ENCODE data around the gene LRWD1.

Gene LRWD1

DNA sequence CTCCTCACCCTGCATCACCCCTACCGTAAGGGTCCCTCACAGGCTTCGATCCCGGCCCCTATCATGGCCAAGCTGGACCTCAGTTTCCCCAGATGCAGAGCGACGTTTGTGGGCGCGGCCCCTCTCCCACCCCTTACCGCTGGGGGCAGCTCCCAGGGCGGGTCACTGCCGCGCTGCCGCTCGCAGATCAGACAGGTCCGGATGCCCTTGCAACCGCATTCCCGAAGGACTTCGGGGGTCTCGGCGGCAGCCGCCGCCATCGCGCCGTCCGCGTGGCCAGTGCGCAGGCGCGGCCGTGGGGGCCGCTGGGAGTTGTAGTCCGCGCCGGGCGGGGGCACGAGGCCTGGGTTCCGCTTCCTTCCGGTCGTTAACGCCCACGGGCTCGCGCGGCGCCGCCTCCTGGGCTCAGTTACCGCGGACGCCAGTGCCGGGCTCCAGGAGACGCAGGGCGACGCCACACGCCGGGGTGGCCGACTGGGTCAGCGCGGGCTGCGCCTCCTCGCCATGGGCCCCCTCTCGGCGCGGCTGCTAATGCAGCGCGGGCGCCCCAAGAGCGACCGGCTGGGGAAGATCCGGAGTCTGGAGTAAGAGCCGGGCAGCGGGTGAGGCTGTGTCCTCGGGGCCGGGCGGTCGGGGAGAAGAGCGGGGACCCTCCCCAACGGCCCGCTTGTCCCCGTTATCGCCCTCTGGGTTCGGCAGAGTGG, at the start of gene LRWD1, which contains the start of gene ALKBH4:
Gene LRWD1 (plus strand): TSS at position 408 of the 704 bp plus-strand sequence. CDS start 97 bp downstream, at position 505.
Gene ALKBH4 (minus strand): TSS at position 287 of the 704 bp plus-strand sequence. CDS start 27 bp downstream, at position 260.
- peak; percentile 98 for DNase-seq

DNA sequence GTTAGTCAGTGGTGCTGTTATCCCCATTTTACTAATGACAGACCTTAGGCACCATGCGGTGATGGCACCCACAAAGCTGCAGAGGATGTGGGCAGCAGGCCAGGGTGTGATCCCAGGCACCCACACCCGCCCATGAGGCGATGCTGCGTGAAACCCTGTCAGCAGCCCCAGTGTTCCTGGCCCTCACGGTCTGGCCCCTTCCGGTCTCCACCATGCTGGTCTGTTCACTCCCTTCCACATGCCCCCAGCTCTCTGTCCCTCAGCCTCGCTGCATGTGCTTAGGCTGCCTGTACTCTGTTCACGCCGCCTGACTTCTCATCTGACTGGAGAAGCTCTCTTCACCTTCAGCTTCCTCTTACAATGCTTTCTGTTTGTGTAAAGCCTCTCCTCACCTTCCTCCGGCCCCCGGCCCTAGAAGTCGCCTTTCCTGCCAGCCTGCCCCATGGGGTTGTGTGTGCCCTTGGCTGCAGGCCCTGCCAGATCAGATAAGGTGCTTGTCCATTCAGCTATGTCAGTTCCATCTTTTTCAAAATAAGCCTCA, 49.0 kb upstream of the LRWD1 start:
- DNase-seq = peak; percentile 80

DNA sequence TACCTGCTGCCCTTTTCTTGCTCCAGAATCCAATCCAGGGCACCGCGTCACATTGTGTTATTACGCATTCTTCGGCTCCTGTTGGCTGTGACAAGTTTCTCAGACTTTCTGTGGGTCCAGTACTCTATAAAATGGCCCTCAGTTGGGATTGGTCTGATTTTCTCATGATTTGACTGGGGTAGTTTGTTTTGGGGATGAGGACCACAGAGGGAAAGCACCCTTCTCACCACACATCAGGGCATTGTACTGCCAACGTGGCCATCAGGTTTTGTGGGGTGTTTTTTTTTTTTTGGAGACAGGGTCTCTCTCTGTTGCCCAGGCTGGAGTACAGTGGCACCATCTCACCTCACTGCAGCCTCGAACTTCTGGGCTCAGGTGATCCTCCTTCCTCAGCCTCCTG, 48.4 kb upstream of the LRWD1 start:
- no peak for DNase-seq

DNA sequence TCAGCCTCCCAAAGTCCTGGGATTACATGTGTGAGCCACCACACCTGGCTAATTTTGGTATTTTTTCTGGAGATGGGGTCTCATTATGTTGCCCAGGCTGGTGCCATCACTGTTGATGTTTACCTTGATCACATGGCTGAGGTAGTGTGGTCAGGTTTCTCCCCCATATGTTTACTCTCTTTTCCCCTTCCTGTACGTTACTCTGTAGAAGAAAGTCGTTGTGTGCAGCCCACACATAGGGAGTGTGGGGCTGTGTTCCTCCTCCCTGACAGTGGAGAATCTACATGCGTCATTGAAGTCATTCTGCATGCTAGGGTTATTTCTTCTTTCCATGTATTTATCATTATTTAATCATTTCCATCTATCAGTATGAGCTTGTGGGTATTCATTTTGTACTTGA, 47.7 kb upstream of the LRWD1 start:
- no peak for DNase-seq

DNA sequence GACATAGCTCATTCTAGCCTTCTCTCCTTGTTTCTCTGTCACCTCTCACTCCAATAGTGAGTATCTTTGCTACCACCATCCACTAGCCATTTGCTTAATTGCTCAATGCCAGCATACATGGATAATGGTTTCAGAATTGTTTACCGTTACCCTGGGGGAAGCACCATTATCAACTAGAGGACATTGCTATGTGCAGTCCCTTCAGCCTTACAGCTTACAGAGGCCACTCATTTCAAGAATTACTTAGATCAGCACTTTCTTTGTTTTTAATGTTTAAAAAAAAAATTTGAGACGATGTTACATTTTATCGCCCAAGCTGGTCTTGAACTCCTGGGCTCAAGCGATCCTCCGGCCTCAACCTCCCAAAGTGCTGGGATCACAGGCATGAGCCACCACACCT, 46.2 kb upstream of the LRWD1 start:
- no peak for DNase-seq

DNA sequence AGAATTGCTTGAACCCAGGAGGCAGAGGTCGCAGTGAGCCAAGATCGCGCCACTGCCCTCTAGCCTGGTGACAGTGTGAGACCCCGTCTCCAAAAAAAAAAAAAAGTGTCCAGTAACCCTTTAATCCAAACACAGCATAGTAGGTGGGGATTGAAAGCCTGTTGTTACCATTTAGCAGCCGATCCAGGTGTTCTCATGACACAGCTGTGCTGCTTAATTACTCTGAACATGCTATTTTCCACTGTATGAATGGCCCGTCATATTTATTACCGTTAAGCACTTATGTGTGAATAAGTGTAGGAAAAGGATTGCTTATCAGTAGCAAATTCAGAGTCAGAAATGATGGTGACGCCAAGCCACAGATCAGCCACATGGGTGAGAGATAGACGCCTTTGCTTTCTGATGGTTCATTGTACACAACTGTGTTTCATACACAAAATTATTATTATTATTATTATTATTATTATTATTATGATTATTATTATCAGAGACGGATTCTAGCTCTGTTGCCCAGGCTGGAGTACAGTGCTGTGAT, 43.0 kb upstream of the LRWD1 start:
- DNase-seq = no peak

DNA sequence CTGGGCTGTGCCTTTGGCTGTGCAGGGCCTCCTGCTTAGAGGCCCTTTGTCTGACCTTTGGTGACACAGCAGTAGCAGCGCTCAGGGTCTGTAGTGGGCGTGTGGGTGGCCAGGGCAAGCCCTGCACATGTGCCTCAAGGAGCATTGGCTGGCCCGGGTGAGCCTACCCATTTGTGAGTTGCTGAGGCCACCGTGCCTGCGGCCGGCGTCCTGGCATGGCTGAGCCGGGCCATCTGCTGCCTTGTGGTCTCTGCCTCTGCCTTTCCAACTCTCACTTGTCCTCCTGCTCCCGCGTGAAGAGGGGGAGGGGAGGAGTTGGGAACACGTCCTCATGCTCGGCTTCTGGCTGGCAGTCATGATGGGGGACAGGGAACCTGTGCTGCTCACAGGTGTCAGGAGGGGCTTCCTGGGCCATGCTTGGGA, 40.6 kb upstream of the LRWD1 start:
- DNase-seq = no peak

DNA sequence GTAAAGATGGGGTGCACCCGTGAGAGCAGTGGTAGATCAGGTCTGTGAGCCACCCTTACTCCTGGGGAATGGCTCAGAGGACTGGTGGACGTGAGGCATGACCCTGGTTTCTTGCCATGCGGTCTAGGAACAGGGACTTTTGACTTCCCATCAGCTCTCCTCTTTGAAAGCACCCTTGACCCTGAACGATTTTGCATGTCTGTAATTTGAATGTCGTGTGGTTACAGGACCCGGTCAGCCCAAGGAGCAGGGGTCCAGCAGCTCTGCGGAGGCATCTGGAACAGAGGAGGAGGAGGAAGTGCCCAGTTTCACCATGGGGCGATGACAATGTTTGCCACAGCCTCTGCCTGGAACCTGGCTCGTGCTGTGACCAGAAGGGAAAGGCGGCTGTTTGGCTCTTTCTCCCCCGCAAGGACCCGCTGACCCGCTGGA, 40.0 kb upstream of the LRWD1 start:
- no peak for DNase-seq

DNA sequence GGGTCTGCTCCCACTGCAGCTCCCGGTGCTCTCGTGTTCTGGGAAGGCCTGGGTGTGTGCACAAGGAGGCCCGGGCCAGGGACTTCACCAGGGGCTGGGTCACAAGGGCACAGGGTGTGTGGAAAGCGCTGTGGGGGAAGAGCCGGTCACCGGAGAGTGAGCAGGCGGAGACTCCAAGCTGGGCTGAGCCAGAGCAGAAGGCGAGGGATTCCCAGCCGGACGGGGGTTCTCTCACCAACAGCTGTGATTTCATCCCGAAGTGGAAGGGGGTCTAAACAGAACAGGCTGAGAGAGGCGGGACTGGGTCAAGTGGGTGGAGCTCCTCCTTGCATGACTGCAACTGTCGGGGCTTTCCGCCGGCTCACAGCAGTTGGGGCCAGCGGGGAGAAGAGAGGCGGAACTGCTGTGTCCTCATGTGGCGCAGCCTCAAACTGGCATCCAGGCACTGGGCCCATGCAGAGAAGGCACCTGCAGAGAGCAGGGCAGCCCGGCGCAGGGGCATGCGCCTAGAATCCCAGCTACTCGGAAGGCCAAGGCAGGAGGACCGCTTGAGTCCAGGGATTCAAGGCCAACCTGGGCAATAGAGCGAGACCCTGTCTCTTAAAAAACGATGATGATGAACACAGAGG, 39.0 kb upstream of the LRWD1 start:
- peak; percentile 87 for DNase-seq

DNA sequence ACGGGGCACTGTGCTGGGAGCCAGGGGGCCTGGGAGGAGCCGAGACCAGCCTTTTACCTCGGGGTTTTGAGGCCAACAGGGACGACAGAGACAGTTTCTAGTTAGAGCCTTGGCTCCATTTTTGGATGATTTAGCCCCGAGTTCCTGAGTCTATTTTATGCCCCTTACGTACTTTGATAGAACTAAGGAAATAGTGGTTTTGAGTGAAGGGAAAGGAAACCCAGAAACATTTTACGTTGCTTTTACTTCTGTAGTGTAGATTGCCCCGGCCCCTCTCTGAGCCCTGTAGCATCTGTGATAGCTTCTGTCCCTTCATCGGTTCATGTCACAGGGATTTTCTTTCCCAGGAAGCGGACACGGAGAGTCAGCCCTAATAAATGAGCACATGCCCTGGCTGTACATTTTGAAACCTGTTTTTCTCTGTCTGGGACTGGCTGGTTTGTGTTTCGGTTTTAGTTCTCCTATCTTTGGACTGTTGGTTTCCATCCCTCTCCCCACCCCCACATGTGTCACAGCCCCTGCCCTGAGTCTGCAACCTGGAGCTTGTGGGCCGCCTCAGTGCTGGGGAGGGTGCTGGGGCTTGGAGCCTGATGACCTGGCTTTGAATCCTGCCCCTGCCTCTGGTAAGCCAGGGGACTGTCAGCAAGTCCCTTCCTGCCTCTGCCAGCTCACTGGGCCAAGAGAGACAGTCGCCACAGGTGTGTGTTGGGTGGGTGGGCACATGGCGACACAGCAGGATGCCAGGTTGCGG, 38.3 kb upstream of the LRWD1 start:
- peak; percentile 87 for DNase-seq

DNA sequence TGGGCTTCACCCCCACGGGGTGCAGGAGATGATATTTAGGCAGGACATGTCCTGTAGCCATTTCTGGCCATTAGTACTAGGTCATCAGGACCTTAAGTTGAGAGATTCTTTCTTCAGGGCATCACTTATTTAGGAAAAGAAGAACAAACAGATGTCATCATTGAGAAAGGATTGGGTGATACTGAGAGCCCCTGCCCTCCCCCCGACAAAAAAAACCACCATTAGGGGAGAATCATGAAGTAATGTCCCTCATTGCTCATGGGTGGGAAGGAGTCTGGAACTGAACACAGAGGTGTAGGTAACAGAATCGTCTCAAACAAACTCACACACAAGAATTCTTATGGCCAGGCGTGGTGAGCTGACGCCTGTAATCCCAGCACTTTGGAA, 37.8 kb upstream of the LRWD1 start:
- DNase-seq = no peak

DNA sequence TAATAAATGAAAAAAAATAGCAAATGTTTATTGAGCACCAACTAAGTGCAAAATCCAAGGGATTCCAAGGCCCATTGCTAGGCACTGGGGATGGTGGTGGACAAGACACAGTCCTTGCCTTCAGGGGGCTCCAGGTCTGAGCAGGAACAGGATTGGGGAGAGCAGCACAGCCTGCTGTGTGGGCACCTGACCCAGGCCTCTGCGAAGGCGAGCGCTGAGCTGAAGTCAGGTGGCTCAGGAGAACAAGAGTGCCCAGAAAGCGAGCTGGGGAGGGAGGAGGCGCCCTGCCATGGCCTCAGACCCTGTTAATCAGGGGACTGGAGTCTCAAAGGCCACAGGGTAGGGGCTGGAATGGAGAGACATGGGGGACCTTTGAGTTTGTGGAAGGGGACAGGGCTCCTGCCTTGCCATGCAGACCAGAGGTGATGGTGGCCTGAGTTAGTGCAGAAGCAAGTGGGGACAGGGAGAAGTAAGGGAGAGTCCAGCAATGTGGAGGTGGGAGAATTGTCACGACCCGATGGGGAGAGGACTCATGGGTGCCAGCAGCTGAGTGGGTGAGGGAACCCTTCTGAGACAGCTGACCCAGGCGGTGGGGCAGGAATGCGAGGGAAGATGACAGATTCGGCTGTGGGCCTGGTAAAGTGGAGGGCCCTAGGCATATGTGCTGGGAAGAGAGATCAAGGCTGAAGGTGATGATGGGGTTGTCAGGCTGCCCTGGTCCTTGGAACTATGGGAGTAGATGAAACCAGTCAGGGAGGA, 35.5 kb upstream of the LRWD1 start:
- DNase-seq = no peak

DNA sequence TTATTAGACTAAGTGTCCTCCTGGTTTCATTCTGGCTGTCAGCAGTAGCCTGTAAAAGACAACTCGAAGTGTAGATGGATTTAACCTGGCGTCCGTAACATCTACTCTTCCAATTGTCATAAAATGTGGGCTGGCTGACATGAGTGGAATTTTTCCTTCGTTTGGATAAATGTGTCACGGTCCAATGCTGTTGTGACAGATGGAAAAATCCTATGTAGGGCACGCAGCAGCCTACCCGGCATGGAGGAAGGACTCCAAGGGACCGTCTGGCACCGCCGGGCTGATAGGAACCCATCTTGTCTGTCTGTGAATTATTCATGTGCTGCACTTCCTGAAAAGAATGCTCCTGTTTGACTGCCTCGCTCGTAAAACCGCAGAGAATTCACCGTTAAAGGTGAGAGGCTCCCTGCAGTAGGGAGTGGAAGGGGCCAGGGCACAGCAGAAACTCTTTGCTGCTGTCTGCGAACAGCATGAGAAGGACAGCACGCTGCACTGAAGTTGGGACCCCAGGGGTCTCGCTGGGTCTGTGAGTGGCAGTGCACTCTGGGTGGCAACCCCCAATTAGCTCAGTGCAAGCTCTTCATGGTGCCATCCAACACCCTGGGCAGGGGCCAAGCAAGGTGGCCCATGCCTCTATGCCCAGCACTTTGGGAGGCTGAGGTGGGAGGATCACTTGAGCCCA, 33.0 kb upstream of the LRWD1 start:
- DNase-seq = peak; percentile 60

DNA sequence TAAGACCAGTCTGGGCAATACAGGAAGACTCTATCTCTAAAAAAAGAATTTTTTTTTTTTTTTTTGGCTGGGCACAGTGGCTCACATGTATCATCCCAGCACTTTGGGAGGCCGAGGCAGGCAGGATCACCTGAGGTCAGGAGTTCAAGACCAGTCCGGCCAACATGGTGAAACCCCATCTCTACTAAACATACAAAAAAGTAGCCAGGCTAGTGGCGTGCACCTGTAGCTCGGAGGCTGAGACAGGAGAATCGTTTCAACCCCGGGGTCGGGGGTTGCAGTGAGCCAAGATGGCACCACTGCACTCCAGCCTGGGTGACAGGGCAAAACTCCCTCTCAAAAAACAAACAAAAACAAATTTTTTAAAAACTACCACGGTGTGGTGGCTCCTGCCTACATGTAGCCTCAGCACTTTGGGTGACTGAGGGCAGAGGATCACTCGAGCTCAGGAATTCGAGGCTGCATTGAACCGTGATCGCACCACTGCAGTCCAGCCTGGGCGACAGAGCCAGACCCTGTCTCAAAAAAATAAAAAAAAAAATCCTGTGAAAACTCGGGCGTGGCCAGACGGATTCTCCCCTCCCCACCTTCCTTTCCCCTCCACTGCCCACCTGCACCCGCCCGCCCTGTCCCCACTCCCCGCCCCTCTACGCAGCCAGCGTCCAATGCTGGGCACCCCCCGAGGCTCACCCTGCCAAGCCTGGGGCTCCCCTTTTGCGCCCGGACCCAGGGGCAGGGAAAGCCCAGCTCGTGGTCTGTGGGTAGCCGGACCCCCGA, 32.2 kb upstream of the LRWD1 start:
- no peak for DNase-seq

DNA sequence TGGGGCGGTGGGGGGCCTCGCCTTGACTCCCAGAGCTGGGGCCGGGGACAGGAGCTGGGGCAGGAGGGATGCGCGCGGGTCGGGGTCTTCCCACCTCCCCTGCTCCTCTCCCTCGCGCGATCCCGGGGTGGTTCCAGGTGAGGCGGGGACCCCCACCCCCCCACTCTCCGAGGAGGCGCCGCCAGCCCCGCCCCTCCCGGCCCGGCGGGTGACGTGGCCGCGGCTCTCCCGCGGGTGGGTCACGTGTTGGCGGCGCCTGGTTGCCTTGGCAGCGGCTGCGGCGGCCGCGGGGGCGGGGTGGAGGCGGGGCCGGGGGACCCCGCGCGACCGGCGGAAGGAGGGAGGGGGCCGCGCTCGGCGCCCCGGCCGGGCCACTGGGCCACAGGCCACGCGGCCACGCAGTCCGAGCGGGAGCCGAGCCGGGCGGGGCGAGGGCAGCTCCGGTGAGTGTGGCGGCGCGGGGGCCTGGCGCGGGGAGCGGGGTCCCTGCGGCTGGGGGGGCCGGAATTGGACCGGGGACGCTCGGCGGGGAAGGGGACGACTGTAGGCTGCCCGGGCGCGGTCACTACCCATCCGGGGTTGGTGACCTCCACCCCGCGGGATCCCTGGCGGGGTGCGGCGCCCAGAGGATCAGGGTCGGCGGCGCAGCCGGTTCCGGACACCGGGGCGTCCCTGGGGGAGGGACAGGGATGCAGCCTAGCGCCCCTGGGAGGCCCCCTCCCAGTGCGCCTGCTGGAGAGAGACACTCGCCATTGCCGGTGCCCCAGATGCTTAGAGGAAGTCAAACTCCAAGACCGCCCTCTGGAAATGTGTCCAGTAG, 31.4 kb upstream of the LRWD1 start, which contains the start of gene ORAI2:
Gene ORAI2 (plus strand): TSS at position 357 of the 820 bp plus-strand sequence. CDS start 5,382 bp downstream, outside the sequence.
- peak; percentile 91 for DNase-seq

DNA sequence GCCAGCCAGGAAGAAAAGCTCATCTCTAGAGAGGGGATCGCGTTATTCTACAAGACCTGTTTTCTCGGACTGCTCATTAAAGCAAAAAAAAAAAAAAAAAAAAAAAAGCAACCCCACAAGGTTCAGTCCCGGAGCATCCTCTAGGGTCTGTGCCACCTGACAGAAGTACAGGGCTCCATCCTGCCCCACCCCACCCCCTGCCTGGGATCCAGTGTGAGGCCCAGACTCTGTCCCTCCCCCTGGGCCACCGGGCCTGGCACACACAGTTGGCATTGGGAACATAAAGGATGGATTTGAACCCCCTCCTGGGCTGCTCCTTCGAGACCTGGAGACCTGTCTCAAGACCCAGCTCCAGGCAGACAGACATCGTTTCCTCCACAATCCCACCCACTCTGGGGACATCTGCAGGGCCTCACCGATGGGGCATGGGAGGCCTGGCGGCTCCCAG, 30.7 kb upstream of the LRWD1 start:
- peak; percentile 40 for DNase-seq

DNA sequence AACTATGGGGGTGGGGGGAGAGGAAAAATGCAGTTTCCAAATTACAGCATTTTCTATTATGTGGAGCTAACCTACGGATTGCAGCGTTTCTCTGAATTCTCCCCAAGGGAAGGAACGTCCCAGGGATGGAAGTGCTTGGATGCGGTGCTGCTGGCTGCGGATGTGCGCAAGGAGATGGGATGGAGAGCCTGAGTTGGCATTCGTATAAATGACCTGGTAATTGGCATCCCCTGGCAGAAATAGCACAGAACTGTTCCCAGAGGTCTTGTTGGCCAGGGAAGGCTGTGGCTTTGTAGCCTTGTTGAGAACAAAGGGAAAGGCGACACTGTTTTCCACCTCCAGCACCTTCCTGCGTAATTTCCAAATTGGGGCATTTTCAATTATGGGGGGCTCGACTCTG, 28.7 kb upstream of the LRWD1 start:
- DNase-seq = no peak

DNA sequence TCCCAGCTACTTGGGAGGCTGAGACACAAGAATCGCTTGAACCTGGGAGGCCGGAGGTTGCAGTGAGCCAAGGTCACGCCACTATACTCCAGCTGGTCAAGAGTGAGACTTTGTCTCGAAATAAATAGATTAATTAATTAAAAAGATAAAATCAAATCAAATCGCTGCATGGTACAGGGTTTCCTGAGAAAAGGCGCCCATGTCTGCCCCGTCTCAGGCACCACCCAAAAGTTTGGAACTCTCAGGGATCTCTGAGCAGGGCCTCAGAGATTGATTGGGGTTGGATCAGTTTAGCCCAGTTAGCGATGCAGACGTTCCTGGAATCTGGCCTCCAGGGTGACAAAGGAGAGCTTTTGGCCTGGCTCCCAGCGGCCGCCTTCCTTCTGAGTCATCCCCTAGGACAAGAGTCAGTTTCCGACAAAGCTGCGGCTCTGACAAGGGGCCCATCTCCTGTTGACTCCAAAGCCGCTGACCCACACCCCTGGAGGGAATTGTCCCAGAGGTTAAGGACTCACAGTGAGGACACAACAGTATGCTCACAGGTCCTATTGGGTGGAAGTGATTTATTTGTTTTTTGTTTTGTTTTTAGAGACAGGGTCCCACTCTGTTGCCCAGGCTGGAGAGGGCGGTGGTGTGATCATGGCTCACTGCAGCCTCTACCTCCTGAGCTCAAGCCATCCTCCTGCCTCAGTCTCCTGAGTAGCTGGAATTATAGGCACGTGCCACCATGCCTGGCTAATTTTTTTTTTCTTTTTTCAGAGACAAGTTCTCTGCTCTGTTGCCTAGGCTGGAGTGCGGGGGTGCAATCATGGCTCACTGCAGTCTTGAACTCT, 24.6 kb upstream of the LRWD1 start:
- no peak for DNase-seq
